Measurements from ENCODE around the gene FLRT1.
A peak's percentile ranks its signal among the peaks of the same experiment; 100 is the strongest.

- TF ChIP-seq EGR1 (IDR thresholded peaks at IDR 0.05), result no peak
- TF ChIP-seq, protein P1, sequence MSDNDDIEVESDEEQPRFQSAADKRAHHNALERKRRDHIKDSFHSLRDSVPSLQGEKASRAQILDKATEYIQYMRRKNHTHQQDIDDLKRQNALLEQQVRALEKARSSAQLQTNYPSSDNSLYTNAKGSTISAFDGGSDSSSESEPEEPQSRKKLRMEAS (IDR thresholded peaks at IDR 0.05), result peak; percentile 89
- no peak for TF ChIP-seq CREB1 (IDR thresholded peaks at IDR 0.05; ENCODE audit: low read depth)
- no peak for TF ChIP-seq CEBPB (IDR thresholded peaks at IDR 0.05)
- TF ChIP-seq, protein P2, sequence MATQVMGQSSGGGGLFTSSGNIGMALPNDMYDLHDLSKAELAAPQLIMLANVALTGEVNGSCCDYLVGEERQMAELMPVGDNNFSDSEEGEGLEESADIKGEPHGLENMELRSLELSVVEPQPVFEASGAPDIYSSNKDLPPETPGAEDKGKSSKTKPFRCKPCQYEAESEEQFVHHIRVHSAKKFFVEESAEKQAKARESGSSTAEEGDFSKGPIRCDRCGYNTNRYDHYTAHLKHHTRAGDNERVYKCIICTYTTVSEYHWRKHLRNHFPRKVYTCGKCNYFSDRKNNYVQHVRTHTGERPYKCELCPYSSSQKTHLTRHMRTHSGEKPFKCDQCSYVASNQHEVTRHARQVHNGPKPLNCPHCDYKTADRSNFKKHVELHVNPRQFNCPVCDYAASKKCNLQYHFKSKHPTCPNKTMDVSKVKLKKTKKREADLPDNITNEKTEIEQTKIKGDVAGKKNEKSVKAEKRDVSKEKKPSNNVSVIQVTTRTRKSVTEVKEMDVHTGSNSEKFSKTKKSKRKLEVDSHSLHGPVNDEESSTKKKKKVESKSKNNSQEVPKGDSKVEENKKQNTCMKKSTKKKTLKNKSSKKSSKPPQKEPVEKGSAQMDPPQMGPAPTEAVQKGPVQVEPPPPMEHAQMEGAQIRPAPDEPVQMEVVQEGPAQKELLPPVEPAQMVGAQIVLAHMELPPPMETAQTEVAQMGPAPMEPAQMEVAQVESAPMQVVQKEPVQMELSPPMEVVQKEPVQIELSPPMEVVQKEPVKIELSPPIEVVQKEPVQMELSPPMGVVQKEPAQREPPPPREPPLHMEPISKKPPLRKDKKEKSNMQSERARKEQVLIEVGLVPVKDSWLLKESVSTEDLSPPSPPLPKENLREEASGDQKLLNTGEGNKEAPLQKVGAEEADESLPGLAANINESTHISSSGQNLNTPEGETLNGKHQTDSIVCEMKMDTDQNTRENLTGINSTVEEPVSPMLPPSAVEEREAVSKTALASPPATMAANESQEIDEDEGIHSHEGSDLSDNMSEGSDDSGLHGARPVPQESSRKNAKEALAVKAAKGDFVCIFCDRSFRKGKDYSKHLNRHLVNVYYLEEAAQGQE (IDR thresholded peaks at IDR 0.05; ENCODE audit: low read depth), result no peak
- no peak for TF ChIP-seq FOXM1 (IDR thresholded peaks at IDR 0.05; ENCODE audit: borderline replicate concordance, low read depth)
Observed at GRCh38 chr11:64007160-64007628, 28.5 kb upstream of the FLRT1 start.

Data from Ishikawa (cell line).